GM23338 (cell line): ENCODE results near the gene IGF1. TPM values are rescaled to one million over a fixed set of nuclear protein-coding genes. Genes with fewer than 3 reads are reported as not detected.

Experiments used
- ATAC-seq: fragments of 200-7000 bp; cut with Tn5 transposase; 3 replicates; pipeline ENCODE4 v1.9.1; 2020
- DNase-seq: peaks from one replicate; pipeline ENCODE4 v3.0.0-alpha.2; 2015; ENCODE audit warnings: low spot score
- H2AFZ ChIP-seq: fragments of 200-600 bp; sonication (generic); 2 replicates; pipeline ENCODE4 v1.8.0; 2016; ENCODE audit warnings: antibody characterized with exemption, mild to moderate bottlenecking, moderate library complexity
- H3F3A ChIP-seq: fragments of 200-600 bp; sonication (generic); replicated peaks from 2 replicates; pipeline ENCODE4 v1.8.0; 2017; ENCODE audit warnings: antibody characterized with exemption, mixed run types, low read depth
- H3K27ac ChIP-seq: fragments of 200-600 bp; sonication (generic); 2 replicates; pipeline ENCODE4 v1.6.1; 2016; ENCODE audit warnings: low read depth
- H3K27me3 ChIP-seq: fragments of 200-600 bp; sonication (generic); 2 replicates; pipeline ENCODE4 v1.8.0; 2016; ENCODE audit warnings: mild to moderate bottlenecking, mixed run types, moderate library complexity; ENCODE audit not compliant: insufficient read depth
- H3K36me3 ChIP-seq: fragments of 200-600 bp; sonication (generic); 2 replicates; pipeline ENCODE4 v1.8.0; 2016; ENCODE audit warnings: mild to moderate bottlenecking; ENCODE audit not compliant: insufficient read depth
- H3K4me1 ChIP-seq: fragments of 200-600 bp; sonication (generic); 2 replicates; pipeline ENCODE4 v1.8.0; 2016; ENCODE audit warnings: mild to moderate bottlenecking, moderate library complexity; ENCODE audit not compliant: insufficient read depth
- H3K4me2 ChIP-seq: fragments of 200-600 bp; sonication (generic); 2 replicates; pipeline ENCODE4 v1.7.1; 2017; ENCODE audit warnings: mixed run types
- H3K4me3 ChIP-seq: fragments of 200-600 bp; sonication (generic); 2 replicates; pipeline ENCODE4 v1.6.1; 2016; ENCODE audit warnings: mixed run types
- H3K79me2 ChIP-seq: fragments of 200-600 bp; sonication (generic); replicated peaks from 2 replicates; pipeline ENCODE4 v1.8.0; 2017; ENCODE audit warnings: mild to moderate bottlenecking; ENCODE audit not compliant: insufficient read depth
- H3K9me2 ChIP-seq: fragments of 200-600 bp; sonication (generic); 2 replicates; pipeline ENCODE4 v1.8.0; 2017; ENCODE audit not compliant: insufficient read depth
- H4K20me1 ChIP-seq: fragments of 200-600 bp; sonication (generic); replicated peaks from 2 replicates; pipeline ENCODE4 v1.8.0; 2017; ENCODE audit warnings: mild to moderate bottlenecking; ENCODE audit not compliant: insufficient read depth
- H3K27ac Mint-ChIP-seq: 2 replicates; pipeline ENCODE4 v1.8.0; 2020; ENCODE audit warnings: inconsistent platforms, mild to moderate bottlenecking, moderate library complexity, mixed read lengths
- H3K27me3 Mint-ChIP-seq: 3 replicates; pipeline ENCODE4 v1.8.0; 2022; ENCODE audit warnings: low read depth, mild to moderate bottlenecking, moderate library complexity, mixed read lengths, inconsistent platforms; ENCODE audit not compliant: insufficient read depth, poor library complexity
- H3K36me3 Mint-ChIP-seq: 3 replicates; pipeline ENCODE4 v1.8.0; 2021; ENCODE audit warnings: low read depth, mild to moderate bottlenecking, inconsistent platforms, moderate library complexity, mixed read lengths
- H3K4me1 Mint-ChIP-seq: 3 replicates; pipeline ENCODE4 v1.8.0; 2020; ENCODE audit warnings: mild to moderate bottlenecking, inconsistent platforms, mixed read lengths
- H3K4me3 Mint-ChIP-seq: 3 replicates; pipeline ENCODE4 v1.8.0; 2021; ENCODE audit warnings: moderate library complexity, mild to moderate bottlenecking, inconsistent platforms, mixed read lengths
- H3K9me3 Mint-ChIP-seq: 3 replicates; pipeline ENCODE4 v1.8.0; 2020; ENCODE audit warnings: moderate library complexity, mild to moderate bottlenecking, inconsistent platforms, mixed read lengths
- CREB1 ChIP-seq: fragments of 250-450 bp; sonication (Bioruptor Pico); IDR thresholded peaks from 2 replicates; pipeline ENCODE4 v1.5.0; 2020; ENCODE audit warnings: low read depth, mild to moderate bottlenecking, moderate library complexity
- EZH2phosphoT487 ChIP-seq: fragments of 200-600 bp; sonication (generic); IDR thresholded peaks from one replicate; pipeline ENCODE4 v1.8.1; 2018; ENCODE audit warnings: antibody characterized with exemption; ENCODE audit not compliant: unreplicated experiment
- ZNF114 ChIP-seq: fragments of 250-450 bp; sonication (Bioruptor Pico); IDR thresholded peaks from 2 replicates; pipeline ENCODE4 v1.5.0; 2020; ENCODE audit warnings: mild to moderate bottlenecking, moderate library complexity
- polyA plus RNA-seq: library from polyadenylated mRNA; unstranded; fragments of >200 nt; fragmentation: Nextera tagmentation; extraction: Ambion mirVana; gene quantifications from 2 replicates; pipeline ENCODE4 v1.2.1, GENCODE V29; 2016
- total RNA-seq: library from RNA; depleted of rRNA; stranded (reverse); fragments of >200 nt; shearing (Covaris generic); gene quantifications from 2 replicates; pipeline ENCODE4 v1.2.3, GENCODE V29; 2014
- TF ChIP-seq, protein P1 (sequence below): IDR thresholded peaks from 2 replicates; pipeline ENCODE4 v1.6.1; 2016; ENCODE audit warnings: antibody characterized with exemption
- TF ChIP-seq, protein P2 (sequence below): fragments of 250-450 bp; sonication (Bioruptor Pico); IDR thresholded peaks from 2 replicates; pipeline ENCODE4 v1.5.0; 2020; ENCODE audit warnings: mild to moderate bottlenecking, moderate library complexity

Gene IGF1
- total and polyA plus RNA-seq, 2 experiments from 2014 or later: 0.29 TPM; not detected in 1

DNA sequence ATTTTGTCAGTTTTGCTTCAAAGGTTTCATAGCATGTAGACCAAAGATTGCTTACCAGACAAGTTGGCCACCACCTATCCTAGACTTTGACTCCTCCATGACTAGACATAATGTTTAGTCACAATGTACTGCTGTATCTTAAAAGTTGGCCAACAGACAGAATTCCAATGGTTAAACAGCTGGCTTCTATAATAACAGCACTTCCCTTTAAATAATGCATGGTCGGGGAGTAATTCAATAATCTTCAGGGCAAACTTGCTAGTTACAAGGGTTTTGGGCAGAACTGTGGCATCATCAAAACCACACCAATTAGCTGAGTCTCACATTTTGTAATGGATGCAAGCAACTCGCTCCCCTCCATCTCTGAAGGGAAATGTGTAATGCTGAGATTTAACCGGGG, 56.9 kb downstream of the IGF1 start:
- Histone ChIP-seq H2AFZ (no peak overlapping the region), H3K36me3 (no peaks in the 10 kb centered on the region), H3K27me3 (no peaks in the 10 kb centered on the region), H3K79me2 (no peaks in the 10 kb centered on the region), H4K20me1 (no peaks in the 10 kb centered on the region), H3F3A (no peaks in the 10 kb centered on the region), H3K4me2 (no peak overlapping the region), H3K9me2 (no peaks in the 10 kb centered on the region), H3K4me3 (no peak overlapping the region), H3K4me1 (peaks cover 6% of the 10 kb centered on the region; the same call in 1 of the 2 replicates), H3K27ac (no peak overlapping the region)
- H3K4me1 Mint-ChIP-seq: peaks cover 6% of the 10 kb centered on the region; the same call in 2 of the 3 replicates
- ATAC-seq: no peak
- TF ChIP-seq EZH2phosphoT487: no peak
- no peak for TF ChIP-seq CREB1
- TF ChIP-seq, protein P1, sequence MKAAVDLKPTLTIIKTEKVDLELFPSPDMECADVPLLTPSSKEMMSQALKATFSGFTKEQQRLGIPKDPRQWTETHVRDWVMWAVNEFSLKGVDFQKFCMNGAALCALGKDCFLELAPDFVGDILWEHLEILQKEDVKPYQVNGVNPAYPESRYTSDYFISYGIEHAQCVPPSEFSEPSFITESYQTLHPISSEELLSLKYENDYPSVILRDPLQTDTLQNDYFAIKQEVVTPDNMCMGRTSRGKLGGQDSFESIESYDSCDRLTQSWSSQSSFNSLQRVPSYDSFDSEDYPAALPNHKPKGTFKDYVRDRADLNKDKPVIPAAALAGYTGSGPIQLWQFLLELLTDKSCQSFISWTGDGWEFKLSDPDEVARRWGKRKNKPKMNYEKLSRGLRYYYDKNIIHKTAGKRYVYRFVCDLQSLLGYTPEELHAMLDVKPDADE: no peak
- TF ChIP-seq, protein P2, sequence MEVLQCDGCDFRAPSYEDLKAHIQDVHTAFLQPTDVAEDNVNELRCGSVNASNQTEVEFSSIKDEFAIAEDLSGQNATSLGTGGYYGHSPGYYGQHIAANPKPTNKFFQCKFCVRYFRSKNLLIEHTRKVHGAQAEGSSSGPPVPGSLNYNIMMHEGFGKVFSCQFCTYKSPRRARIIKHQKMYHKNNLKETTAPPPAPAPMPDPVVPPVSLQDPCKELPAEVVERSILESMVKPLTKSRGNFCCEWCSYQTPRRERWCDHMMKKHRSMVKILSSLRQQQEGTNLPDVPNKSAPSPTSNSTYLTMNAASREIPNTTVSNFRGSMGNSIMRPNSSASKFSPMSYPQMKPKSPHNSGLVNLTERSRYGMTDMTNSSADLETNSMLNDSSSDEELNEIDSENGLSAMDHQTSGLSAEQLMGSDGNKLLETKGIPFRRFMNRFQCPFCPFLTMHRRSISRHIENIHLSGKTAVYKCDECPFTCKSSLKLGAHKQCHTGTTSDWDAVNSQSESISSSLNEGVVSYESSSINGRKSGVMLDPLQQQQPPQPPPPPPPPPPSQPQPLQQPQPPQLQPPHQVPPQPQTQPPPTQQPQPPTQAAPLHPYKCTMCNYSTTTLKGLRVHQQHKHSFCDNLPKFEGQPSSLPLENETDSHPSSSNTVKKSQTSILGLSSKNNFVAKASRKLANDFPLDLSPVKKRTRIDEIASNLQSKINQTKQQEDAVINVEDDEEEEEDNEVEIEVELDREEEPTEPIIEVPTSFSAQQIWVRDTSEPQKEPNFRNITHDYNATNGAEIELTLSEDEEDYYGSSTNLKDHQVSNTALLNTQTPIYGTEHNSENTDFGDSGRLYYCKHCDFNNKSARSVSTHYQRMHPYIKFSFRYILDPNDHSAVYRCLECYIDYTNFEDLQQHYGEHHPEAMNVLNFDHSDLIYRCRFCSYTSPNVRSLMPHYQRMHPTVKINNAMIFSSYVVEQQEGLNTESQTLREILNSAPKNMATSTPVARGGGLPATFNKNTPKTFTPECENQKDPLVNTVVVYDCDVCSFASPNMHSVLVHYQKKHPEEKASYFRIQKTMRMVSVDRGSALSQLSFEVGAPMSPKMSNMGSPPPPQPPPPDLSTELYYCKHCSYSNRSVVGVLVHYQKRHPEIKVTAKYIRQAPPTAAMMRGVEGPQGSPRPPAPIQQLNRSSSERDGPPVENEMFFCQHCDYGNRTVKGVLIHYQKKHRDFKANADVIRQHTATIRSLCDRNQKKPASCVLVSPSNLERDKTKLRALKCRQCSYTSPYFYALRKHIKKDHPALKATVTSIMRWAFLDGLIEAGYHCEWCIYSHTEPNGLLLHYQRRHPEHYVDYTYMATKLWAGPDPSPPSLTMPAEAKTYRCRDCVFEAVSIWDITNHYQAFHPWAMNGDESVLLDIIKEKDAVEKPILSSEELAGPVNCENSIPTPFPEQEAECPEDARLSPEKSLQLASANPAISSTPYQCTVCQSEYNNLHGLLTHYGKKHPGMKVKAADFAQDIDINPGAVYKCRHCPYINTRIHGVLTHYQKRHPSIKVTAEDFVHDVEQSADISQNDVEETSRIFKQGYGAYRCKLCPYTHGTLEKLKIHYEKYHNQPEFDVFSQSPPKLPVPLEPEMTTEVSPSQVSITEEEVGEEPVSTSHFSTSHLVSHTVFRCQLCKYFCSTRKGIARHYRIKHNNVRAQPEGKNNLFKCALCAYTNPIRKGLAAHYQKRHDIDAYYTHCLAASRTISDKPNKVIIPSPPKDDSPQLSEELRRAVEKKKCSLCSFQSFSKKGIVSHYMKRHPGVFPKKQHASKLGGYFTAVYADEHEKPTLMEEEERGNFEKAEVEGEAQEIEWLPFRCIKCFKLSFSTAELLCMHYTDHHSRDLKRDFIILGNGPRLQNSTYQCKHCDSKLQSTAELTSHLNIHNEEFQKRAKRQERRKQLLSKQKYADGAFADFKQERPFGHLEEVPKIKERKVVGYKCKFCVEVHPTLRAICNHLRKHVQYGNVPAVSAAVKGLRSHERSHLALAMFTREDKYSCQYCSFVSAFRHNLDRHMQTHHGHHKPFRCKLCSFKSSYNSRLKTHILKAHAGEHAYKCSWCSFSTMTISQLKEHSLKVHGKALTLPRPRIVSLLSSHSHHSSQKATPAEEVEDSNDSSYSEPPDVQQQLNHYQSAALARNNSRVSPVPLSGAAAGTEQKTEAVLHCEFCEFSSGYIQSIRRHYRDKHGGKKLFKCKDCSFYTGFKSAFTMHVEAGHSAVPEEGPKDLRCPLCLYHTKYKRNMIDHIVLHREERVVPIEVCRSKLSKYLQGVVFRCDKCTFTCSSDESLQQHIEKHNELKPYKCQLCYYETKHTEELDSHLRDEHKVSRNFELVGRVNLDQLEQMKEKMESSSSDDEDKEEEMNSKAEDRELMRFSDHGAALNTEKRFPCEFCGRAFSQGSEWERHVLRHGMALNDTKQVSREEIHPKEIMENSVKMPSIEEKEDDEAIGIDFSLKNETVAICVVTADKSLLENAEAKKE: no peak
- no peak for TF ChIP-seq ZNF114
- DNase-seq: no peak
- H3K9me3 Mint-ChIP-seq: no peaks in the 10 kb centered on the region
- no peak overlapping the region for H3K27ac Mint-ChIP-seq
- no peak overlapping the region for H3K4me3 Mint-ChIP-seq
- peaks cover 2% of the 10 kb centered on the region for H3K27me3 Mint-ChIP-seq
- no peaks in the 10 kb centered on the region for H3K36me3 Mint-ChIP-seq
